ENCODE data around the gene FHIT.

GRCh38 chr3:60070366-60070765, 1180.9 kb downstream of the FHIT start:
- TF ChIP-seq CTCF (IDR thresholded peaks at IDR 0.05) = no peak
- TF ChIP-seq POLR2A (IDR thresholded peaks at IDR 0.05) = no peak
